GM12872 (cell line): Measurements from ENCODE around the gene DLG1.

ENCODE experiments used
- CTCF ChIP-seq: IDR thresholded peaks from 3 replicates; pipeline ENCODE4 v1.5.1; 2011; ENCODE audit warnings: low read depth, mild to moderate bottlenecking, low read length, moderate library complexity; ENCODE audit not compliant: insufficient read depth

The DLG1 gene

DNA sequence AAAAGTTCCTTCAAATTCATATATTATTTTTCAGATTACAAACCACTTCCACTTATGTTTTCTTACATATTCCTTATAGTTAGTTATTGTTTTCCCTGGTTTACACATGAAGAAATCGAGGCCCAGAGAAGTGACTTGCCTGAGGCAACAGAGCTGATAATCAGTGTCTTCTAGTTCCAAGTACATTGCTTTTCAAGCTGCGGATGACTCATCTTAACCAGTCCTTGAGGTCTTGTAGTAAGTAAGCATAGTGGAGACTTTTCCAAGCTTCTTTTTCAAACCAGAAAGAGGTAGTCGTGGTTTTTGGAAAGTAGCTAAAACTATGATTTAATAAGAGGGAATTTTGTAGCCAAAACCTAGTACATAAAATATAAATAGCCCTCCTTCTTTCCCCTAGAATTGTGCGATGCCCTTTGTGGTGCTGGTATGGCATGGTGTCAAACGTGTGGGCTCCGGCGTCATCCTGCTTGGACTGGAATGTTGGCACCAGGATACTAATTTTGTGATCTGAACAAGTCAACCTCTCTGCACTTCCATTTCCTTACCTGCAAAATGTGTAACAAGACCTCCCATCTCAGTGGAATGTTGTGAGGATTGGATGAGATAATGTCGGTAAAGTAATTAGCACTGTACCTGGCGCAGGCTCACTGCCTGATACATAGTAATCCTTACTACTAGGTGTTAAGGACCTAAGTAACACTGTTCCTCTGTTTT lies 19.0 kb upstream of the DLG1 start:
- TF ChIP-seq CTCF, result no peak

- TF ChIP-seq CTCF, result no peak
Measured at GRCh38 chr3:197312431-197312830, 14.0 kb upstream of the DLG1 start.

- no peak for TF ChIP-seq CTCF
Measured at GRCh38 chr3:197311591-197311990, 13.2 kb upstream of the DLG1 start.

GRCh38 chr3:197309528-197310361 lies 11.3 kb upstream of the DLG1 start:
- TF ChIP-seq CTCF, result no peak

- no peak for TF ChIP-seq CTCF
Measured at GRCh38 chr3:197308591-197308990, 10.2 kb upstream of the DLG1 start.

DNA sequence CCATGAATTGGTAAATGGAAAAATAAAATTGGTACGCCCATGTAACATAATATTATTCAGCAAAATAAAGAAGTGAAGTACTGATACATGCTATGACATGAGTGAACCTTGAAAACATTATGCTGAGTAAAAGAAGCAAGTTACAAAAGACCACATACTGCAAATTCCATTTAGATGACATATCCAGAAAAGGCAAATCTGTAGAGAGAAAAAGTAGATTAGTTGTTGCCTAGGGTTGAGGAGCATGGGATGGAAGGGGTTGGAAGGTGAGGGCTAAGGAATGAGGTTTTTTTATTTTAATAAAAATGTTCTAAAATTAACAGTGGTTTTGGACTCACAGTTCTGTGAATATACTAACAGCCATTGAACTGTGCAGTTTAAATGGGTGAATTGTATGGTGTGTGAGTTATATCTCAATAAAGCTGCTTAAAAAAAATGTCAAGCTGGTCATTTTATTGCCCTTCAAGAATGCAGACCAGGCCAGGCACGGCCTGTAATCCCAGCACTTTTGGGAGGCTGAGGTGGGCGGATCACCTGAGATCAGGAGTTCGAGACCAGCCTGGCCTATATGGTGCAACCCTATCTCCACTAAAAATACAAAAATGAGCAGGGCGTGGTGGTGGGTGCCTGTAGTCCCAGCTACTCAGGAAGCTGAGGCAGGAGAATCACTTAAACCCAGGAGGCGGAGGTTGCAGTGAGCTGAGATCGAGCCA lies 8.1 kb upstream of the DLG1 start:
- no peak for TF ChIP-seq CTCF

GRCh38 chr3:197305854-197306253 lies 7.4 kb upstream of the DLG1 start:
- no peak for TF ChIP-seq CTCF
